GM18502 (cell line): Measurements from ENCODE around the gene PTPRG.

ENCODE experiments used
- ATAC-seq: cut with Tn5 transposase; IDR thresholded peaks from one replicate; pipeline ENCODE4 v1.9.1; 2021; ENCODE audit warnings: mild to moderate bottlenecking; ENCODE audit not compliant: unreplicated experiment, poor library complexity

The PTPRG gene

GRCh38 chr3:62318752-62319569 lies 757.6 kb downstream of the PTPRG start:
- peak; percentile 99 for ATAC-seq

GRCh38 chr3:62319570-62320243 lies 758.3 kb downstream of the PTPRG start:
- ATAC-seq: no peak

GRCh38 chr3:62323241-62323640 lies 761.9 kb downstream of the PTPRG start:
- no peak for ATAC-seq

GRCh38 chr3:62325896-62326295 lies 764.5 kb downstream of the PTPRG start:
- no peak for ATAC-seq

- no peak for ATAC-seq
Measured at GRCh38 chr3:62329971-62330370, 768.6 kb downstream of the PTPRG start.

- no peak for ATAC-seq
Measured at GRCh38 chr3:62332017-62332416, 770.6 kb downstream of the PTPRG start.

- ATAC-seq: no peak
Measured at GRCh38 chr3:62332835-62333244, 771.5 kb downstream of the PTPRG start.

- ATAC-seq: no peak
Measured at GRCh38 chr3:62335196-62335595, 773.8 kb downstream of the PTPRG start.

- no peak for ATAC-seq
Measured at GRCh38 chr3:62343755-62344154, 782.4 kb downstream of the PTPRG start.
